Renal pelvis (tissue), 4 donors: ENCODE results near the gene MST1R. TPM values are rescaled to one million over a fixed set of nuclear protein-coding genes. Genes with fewer than 3 reads are reported as not detected.

Experiments used
- DNase-seq: peaks from one replicate; pipeline ENCODE4 v3.0.0-alpha.2; 2013
- polyA plus RNA-seq, 3 donors: library from polyadenylated mRNA; unstranded; fragments of 120-200 nt; gene quantifications; one replicate each; pipeline ENCODE4 v1.2.1, GENCODE V29; 2013; ENCODE audit not compliant: insufficient read length in 3 of 3

The MST1R gene
- polyA plus RNA-seq, 3 donors = 1.00 to 1.7 (median 1.4) TPM

GRCh38 chr3:49878686-49879085 is 25.0 kb downstream of the MST1R start:
- no peak for DNase-seq

- no peak for DNase-seq
These were observed 26.0 kb downstream of the MST1R start for GRCh38 chr3:49877716-49878115.

DNA sequence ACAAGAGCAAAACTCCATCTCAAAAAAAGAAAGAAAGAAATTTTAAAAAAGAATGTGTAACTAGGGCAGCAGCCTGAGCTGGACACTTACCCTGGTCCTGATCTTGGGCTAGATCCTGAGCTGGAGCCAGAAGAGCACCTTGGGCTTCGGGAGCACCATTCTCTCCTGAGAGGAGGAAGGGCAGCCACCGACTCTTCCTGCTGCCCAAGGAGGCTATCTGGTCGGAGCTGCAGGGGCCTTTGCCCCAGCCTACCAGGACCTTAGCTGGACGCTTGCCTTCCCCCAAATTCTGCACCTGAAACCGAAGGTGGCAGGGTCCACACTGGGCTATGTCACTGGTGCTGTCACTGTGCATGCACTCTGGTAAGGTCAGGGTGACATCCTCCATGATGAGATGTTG is 27.1 kb downstream of the MST1R start:
- no peak for DNase-seq

- DNase-seq = no peak
These were observed 30.1 kb downstream of the MST1R start for GRCh38 chr3:49873623-49874022.

GRCh38 chr3:49872801-49873281 is 30.8 kb downstream of the MST1R start:
- DNase-seq = no peak

GRCh38 chr3:49871531-49872153 is 32.0 kb downstream of the MST1R start:
- DNase-seq = no peak

DNA sequence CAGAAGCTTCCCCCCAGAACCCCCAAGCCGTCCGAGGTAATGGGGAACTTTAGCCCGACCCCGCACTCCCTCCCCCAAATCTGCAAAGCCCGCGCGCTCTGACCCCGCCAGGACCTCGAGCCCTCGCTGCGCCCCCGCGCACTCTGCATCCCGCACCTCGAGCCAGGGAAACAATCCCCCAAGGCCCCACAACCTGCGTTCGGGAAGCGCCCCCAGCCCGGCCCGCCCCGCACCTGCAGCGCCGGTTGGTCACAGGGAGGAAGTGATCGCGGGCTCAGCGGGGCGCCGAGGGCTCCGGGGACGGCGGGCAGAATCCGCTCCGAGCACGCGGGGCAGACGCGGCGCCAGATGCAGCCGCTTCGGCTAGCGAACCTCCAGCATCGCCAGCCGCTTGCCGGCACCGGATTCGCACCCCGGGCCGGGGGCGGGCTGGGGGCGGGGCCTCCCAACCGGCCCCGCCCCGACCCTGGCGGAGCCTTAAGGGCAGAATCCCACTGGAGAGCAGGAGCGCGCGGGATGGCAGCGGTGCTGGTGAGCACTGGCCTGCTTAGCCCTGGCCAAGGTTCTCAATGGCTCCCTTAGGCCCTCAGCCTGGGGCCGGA is 34.0 kb downstream of the MST1R start, which contains the start of gene CAMKV:
Gene CAMKV, minus strand, starts transcription at position 382 of the 602 bp plus-strand sequence. CDS start 7,518 bp downstream, outside the sequence.
- no peak for DNase-seq

DNA sequence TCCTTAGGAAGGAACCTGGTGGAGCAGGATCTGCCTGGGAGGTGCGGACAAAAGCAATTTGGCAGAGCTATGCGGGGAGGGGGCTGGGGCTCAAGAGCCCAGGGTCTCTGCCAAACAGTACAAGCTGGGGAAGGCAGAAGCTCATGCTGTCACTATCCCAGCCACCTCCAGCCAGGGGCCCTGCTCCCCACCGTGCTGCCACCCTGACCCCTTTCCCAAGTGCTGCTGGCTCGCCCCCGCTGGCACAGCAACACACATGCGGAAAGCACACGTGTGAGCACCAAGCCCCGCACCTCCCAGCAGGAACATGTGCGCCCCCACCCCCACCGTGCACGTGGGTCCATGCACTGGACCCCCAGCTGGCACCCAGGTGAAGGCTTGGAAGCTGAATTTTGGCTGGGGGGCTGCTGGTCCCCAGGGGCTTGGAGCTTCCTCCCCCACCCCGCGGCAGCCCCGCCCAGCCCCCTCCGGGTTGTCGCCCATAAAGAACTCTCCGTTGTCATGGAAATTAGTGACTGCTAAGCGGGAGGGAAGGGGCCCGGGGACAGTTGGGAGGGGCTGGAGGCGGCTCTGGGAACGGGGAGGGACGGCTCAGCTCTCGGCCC is 34.7 kb downstream of the MST1R start:
- no peak for DNase-seq

DNA sequence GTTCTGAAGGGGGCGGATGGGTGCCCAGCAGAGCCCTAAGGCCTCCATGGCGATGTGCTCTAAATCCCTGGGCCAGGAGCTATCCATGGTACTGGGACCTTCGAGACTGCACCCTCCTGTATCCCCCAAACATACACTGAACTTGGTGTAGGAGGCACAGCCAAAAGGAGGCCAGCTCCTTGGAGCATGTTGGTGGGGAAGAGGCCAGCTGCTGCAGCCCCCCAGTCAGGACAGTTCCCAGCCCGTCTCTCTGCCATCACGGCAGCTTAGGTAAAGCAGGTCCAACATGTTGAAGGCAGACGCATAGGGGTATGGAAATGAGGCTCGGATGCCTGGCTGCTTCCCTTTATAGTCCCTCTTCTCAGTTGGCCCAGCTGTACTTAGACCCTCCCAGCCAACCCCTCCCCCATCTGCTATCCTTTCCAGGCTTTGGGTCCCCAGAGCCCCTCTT is 35.8 kb downstream of the MST1R start:
- DNase-seq = peak; percentile 53

- DNase-seq = no peak
These were observed 36.3 kb downstream of the MST1R start for GRCh38 chr3:49867400-49867799.

DNA sequence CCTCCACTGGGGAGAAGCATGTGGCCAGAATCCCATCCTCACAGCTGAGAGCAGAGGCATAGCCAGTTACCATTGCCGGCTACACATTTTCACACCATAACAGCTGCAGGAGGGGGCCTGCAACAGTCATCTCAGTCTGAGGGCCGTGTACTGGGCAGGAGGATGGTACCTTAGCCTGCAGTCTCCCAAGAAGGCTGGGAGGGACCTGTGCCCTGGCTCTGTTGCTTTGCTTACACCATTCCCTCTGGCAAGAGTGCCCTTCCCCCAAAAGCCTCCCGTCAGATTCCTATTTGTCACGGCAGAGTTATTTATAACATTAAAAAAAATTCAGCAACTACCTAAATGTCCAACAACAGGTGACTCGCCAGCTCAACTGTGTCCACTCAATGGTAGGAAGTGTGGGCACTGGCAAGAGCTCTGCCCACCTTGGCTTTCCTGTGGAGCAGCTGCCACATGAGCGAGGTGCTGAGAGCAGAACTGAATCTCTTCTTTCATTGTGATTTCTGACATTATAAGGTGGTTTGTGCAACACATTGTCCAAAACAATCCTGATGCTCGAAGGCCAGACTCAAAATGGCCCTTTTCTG is 38.4 kb downstream of the MST1R start:
- DNase-seq = no peak

DNA sequence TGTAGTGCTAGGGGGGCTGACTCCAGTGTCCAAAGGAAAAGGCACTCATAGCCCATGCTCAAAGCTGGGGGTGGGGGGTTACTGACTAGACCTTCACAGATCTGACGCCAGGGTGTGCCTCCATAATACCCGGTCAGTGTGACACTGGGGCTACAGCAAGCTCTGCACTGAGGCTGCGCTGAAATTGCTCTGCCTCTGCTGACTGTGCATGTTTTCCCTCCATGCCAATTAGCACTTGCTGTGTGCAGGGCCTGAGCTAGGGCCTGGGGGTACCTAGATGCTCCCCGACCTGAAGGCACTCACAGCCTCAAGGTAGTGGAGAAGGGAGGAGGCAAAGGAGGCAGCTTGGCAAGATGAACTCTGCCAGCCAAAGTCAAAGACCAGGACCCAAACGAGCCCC is 39.2 kb downstream of the MST1R start:
- DNase-seq = no peak

DNA sequence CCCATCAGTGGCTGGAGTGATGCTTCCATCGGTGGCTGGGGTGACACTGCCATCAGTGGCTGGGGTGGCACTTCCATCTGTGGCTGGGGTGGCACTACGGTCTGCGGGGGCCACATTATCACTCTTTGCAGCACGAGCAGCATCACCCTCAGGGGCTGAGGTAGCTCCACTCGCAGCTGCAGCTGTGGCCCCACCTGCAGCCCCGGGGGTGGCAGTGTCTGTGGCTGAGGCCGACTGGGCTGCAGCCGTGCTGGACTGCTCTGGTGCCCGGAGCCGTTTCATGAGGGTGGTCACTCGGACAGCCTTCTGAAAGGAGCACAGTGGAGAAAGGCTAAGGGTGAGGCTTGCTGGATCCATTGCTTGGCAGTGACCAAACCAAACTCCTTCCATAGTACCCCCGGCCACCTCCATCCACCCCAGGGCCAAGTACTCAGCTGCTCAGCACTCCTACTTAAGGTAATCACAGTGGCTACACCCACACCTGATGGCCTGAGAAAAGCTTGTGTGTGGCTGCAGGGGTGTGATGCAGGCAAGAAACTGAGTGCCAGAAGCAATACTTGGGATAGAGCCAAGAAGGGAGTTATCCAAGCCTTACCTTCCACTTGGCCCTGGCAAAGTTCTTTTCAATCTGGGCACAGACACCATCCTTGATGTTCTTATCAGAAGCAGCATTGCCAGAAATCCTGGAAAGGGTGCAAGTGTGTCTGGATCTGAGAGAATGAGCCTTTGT is 43.9 kb downstream of the MST1R start:
- DNase-seq = no peak

- DNase-seq = peak; percentile 95
These were observed 47.3 kb downstream of the MST1R start, which contains the start of gene TRAIP for GRCh38 chr3:49856181-49857005. TSS of gene TRAIP (minus strand) at chr3:49856564. CDS start at chr3:49856453, 111 bp downstream.

DNA sequence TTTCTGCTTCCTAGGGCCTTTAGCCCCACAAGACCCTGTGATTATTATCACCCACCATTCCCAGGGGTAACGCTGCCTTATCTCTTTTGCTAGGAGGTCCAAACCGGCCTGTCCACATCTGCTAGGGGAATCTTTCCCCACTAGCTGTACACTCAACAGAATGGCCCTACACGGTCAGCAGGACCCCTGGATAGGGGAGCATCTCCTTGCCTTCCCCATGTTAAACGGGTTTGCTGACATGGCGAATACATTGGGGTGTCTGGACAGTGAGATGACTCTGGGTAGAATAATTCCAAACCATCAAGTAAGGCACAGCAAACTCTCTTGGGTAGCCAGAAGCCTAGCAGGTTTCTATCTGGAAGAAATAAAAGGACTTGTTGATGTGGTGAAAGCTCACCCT is 48.0 kb downstream of the MST1R start:
- no peak for DNase-seq

GRCh38 chr3:49845694-49846093 is 58.0 kb downstream of the MST1R start:
- no peak for DNase-seq

DNA sequence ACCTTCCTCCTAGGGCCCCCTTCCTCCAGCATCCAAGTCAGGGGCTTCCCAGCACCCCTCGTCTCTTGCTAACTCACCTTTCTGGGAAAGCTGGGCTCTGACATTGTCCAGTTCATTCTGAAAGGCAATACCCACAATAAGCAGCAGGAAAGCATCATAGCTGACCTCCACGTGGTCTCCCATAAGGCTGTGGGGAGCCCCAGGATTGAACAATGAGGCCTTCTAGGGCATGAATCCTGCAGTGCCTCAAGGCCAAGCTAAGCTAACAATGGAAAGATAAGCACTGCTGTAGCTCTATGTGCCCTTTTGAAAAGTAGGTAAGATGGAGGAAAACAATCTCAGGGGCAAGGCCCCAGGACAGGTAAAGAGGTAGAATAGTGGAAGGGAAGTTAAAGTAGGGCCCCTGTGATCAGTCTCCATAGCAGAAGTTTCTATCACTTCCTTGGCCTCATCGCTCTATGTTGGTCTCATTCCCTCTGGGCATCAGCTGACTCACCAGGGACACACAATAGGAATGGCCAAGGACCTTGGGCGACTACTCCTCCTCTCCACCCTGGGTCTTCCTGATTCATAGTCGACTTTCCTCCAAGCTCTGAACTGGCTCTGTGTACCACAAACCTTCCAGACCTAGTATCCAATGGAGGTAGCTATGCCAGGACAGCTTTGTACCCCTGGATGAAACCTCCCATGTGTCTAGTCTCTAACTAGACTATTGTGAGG is 59.0 kb downstream of the MST1R start:
- DNase-seq = no peak

- no peak for DNase-seq
These were observed 60.7 kb downstream of the MST1R start for GRCh38 chr3:49842843-49843517.

GRCh38 chr3:49841806-49842205 is 61.9 kb downstream of the MST1R start:
- DNase-seq = no peak
